Hepatocyte (in vitro differentiated cells): ENCODE measurements around the gene SDF4. TPM values are rescaled to one million over a fixed set of nuclear protein-coding genes. Genes with fewer than 3 reads are reported as not detected.

Experiments
- DNase-seq: peaks from one replicate; pipeline ENCODE4 v3.0.0-alpha.2; 2016; ENCODE audit warnings: low spot score
- H2AFZ ChIP-seq: fragments of 200-600 bp; sonication (generic); 2 replicates; pipeline ENCODE4 v1.6.0; 2016; ENCODE audit warnings: antibody characterized with exemption, mild to moderate bottlenecking
- H3K27ac ChIP-seq: fragments of 200-600 bp; sonication (generic); 2 replicates; pipeline ENCODE4 v1.5.1; 2016; ENCODE audit warnings: mild to moderate bottlenecking
- H3K27me3 ChIP-seq: fragments of 200-600 bp; sonication (generic); 2 replicates; pipeline ENCODE4 v1.6.1; 2016
- H3K36me3 ChIP-seq: fragments of 200-600 bp; sonication (generic); replicated peaks from 2 replicates; pipeline ENCODE4 v1.5.1; 2016; ENCODE audit warnings: low read depth; ENCODE audit not compliant: insufficient read depth
- H3K4me1 ChIP-seq: fragments of 200-600 bp; sonication (generic); 2 replicates; pipeline ENCODE4 v1.5.1; 2016; ENCODE audit warnings: mild to moderate bottlenecking, moderate library complexity; ENCODE audit not compliant: insufficient read depth
- H3K4me2 ChIP-seq: fragments of 200-600 bp; sonication (generic); 2 replicates; pipeline ENCODE4 v1.6.0; 2016
- H3K4me3 ChIP-seq: fragments of 200-600 bp; sonication (generic); 2 replicates; pipeline ENCODE4 v1.5.1; 2016; ENCODE audit warnings: mild to moderate bottlenecking
- H3K79me2 ChIP-seq: fragments of 200-600 bp; sonication (generic); 2 replicates; pipeline ENCODE4 v1.6.0; 2017; ENCODE audit warnings: mild to moderate bottlenecking
- H3K9me2 ChIP-seq: fragments of 200-600 bp; sonication (generic); replicated peaks from 2 replicates; pipeline ENCODE4 v1.6.0; 2017; ENCODE audit warnings: mild to moderate bottlenecking; ENCODE audit not compliant: insufficient read depth
- H3K9me3 ChIP-seq: fragments of 200-600 bp; sonication (generic); 2 replicates; pipeline ENCODE4 v1.5.1; 2016; ENCODE audit warnings: low read depth, mild to moderate bottlenecking
- H4K20me1 ChIP-seq: fragments of 200-600 bp; sonication (generic); 2 replicates; pipeline ENCODE4 v1.6.0; 2016; ENCODE audit warnings: mild to moderate bottlenecking; ENCODE audit not compliant: insufficient read depth, poor library complexity, severe bottlenecking
- CTCF ChIP-seq: fragments of 200-600 bp; sonication (generic); IDR thresholded peaks from 2 replicates; pipeline ENCODE4 v1.5.1; 2016; ENCODE audit warnings: antibody characterized with exemption, mild to moderate bottlenecking; ENCODE audit not compliant: poor library complexity
- EZH2 ChIP-seq: fragments of 200-600 bp; sonication (generic); IDR thresholded peaks from 2 replicates; pipeline ENCODE4 v1.6.1; 2016; ENCODE audit warnings: antibody characterized with exemption, mild to moderate bottlenecking, borderline replicate concordance
- EZH2phosphoT487 ChIP-seq: fragments of 200-600 bp; sonication (generic); IDR thresholded peaks from one replicate; pipeline ENCODE4 v1.6.1; 2018; ENCODE audit warnings: antibody characterized with exemption, mild to moderate bottlenecking, low read depth, moderate library complexity; ENCODE audit not compliant: unreplicated experiment, severe bottlenecking
- WGBS: methylation state at CpG from one replicate; pipeline ENCODE4 v1.1.6; 2016; ENCODE audit warnings: low lambda C conversion rate; ENCODE audit errors: missing lambda C conversion rate; 5-methylcytosine and 5-hydroxymethylcytosine counted together
- polyA plus RNA-seq: library from polyadenylated mRNA; unstranded; fragments of >200 nt; fragmentation: Nextera tagmentation; extraction: Ambion mirVana; gene quantifications from 2 replicates; pipeline ENCODE4 v1.2.1, GENCODE V29; 2016
- total RNA-seq: library from RNA; depleted of rRNA; stranded (reverse); fragments of >200 nt; gene quantifications from 2 replicates; pipeline ENCODE4 v1.2.3, GENCODE V29; 2014

The SDF4 gene
- total and polyA plus RNA-seq, 2 experiments from 2014 or later: 156 to 296 TPM

DNA sequence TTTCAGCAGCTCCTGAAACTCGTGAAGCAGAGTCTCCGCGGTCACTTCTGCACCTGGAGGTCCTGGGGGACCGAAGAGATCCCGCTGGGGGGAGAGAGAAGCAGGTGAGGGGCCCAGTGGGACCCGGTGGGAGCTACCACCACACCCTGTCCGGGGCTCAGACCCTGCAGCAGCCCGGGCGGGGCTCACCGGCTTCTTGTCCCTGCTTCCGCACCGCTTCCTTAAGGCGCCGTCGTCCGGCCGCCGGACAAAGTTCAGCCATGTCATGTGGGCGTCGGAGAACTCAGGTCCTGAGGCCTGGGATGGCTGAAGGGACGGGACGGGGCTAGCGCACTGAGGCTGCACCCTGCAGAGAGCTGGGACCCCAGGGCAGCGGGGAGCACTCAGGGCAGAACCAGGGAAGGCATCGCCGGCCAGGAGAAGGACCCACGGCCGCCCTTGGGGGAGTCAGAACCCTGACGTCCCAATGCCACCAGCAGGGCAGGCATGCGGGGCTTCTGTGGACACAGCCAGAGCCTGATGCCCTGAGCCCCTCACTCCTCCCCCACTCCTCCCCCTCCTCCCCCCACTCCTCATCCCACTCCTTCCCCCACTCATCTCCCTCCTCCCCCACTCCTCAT lies 12.5 kb upstream of the SDF4 start:
- Histone ChIP-seq H3K36me3 (no peaks in the 10 kb centered on the region), H4K20me1 (no peaks in the 10 kb centered on the region), H3K4me2 (peak overlapping the region; percentile 65), H3K4me3 (no peak overlapping the region), H3K27ac (no peak overlapping the region), H2AFZ (no peak overlapping the region), H3K9me3 (no peaks in the 10 kb centered on the region), H3K4me1 (peaks cover 3% of the 10 kb centered on the region), H3K79me2 (no peaks in the 10 kb centered on the region), H3K9me2 (no peaks in the 10 kb centered on the region), H3K27me3 (peaks cover 24% of the 10 kb centered on the region)
- DNase-seq: peak; percentile 73
- no peak for TF ChIP-seq EZH2
- no peak for TF ChIP-seq EZH2phosphoT487
- TF ChIP-seq CTCF: no peak
- WGBS: 79% methylated on average over 26 of the region's 30 CpGs

- H2AFZ ChIP-seq: no peak overlapping the region
- H3K27me3 ChIP-seq: peaks cover 24% of the 10 kb centered on the region
- peak overlapping the region; percentile 65 for H3K4me2 ChIP-seq
- no peak for DNase-seq
- no peak overlapping the region for H3K27ac ChIP-seq
- WGBS: 63% methylated on average over 23 of the region's 23 CpGs
- no peaks in the 10 kb centered on the region for H3K9me2 ChIP-seq
- no peaks in the 10 kb centered on the region for H3K9me3 ChIP-seq
- no peak for TF ChIP-seq EZH2phosphoT487
- no peak for TF ChIP-seq CTCF
- TF ChIP-seq EZH2: no peak
- no peaks in the 10 kb centered on the region for H3K36me3 ChIP-seq
- H4K20me1 ChIP-seq: no peaks in the 10 kb centered on the region
- peaks cover 3% of the 10 kb centered on the region for H3K4me1 ChIP-seq
- H3K4me3 ChIP-seq: no peak overlapping the region
- no peaks in the 10 kb centered on the region for H3K79me2 ChIP-seq
These were observed 12.0 kb upstream of the SDF4 start for GRCh38 chr1:1243807-1244191.

DNA sequence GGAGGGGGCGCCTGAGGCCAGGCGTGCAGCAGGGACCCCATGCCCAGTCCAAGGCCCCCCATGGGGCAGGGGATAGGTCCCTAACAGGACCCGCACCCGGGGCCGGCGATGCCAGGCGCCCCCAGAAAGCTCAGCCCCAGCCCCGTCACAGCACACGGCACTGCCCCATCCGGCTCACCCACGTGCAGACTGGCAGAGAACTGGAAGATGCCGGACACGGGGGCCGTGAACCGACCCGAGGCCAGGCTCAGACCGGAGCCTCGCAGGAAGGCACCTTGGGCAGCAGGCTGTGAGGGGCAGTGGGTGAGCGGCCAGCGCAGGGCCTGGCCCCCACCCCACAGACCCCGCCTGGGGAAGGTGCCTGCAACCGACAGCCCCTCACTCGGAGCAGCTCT lies 11.5 kb upstream of the SDF4 start:
- H3K4me3 ChIP-seq: no peak overlapping the region
- WGBS: 94% methylated on average over 22 of the region's 23 CpGs

More for the DNA sequence above, 11.5 kb upstream of the SDF4 start:
- Histone ChIP-seq H4K20me1 (no peaks in the 10 kb centered on the region), H3K4me2 (peak overlapping the region; percentile 65), H3K27me3 (peaks cover 24% of the 10 kb centered on the region), H3K9me2 (no peaks in the 10 kb centered on the region), H3K36me3 (no peaks in the 10 kb centered on the region), H3K9me3 (no peaks in the 10 kb centered on the region), H3K79me2 (no peaks in the 10 kb centered on the region), H3K27ac (no peak overlapping the region), H2AFZ (no peak overlapping the region), H3K4me1 (peaks cover 7% of the 10 kb centered on the region)
- DNase-seq: no peak
- no peak for TF ChIP-seq EZH2phosphoT487
- TF ChIP-seq CTCF: no peak
- TF ChIP-seq EZH2: no peak
